Panc1 (cell line): Measurements from ENCODE around the gene POLR3H. TPM values are rescaled to one million over a fixed set of nuclear protein-coding genes. Genes with fewer than 3 reads are reported as not detected.
"Not testable (repeated sequence)": the region's sequence is repeated elsewhere in the genome, so short reads cannot be mapped to it uniquely, and the experiment has no call there.

Experiments used
- ATAC-seq: fragments of 200-7000 bp; cut with Tn5 transposase; 2 replicates; pipeline ENCODE4 v1.9.1; 2020; ENCODE audit warnings: mild to moderate bottlenecking, moderate library complexity
- BruUV-seq: library from RNA; stranded (reverse); fragments of 400-500 nt; replicated peaks from 2 replicates; lab custom pipeline; 2021; lab: Mats Ljungman, UMichigan
- CTCF ChIA-PET: fragments of 300-600 bp; sonication (Branson Sonifier 250); formaldehyde crosslinking; loops from one replicate; lab custom pipeline; 2022; ENCODE audit warnings: antibody characterized with exemption; lab: Charles Lee
- POLR2A ChIA-PET: fragments of 300-600 bp; sonication (Branson Sonifier 250); formaldehyde crosslinking; loops from one replicate; lab custom pipeline; 2022; ENCODE audit warnings: antibody characterized with exemption; lab: Charles Lee
- DNase-seq: peaks from one replicate; pipeline ENCODE4 v3.0.0-alpha.2; 2010; ENCODE audit warnings: low read depth, low spot score
- H3K27ac ChIP-seq: 2 replicates; pipeline ENCODE4 v1.5.1; 2011; ENCODE audit warnings: mild to moderate bottlenecking, low read length, inconsistent platforms
- H3K27me3 ChIP-seq: fragments of 200-500 bp; sonication (Bioruptor generic); 2 replicates; pipeline ENCODE4 v1.6.0; 2014; ENCODE audit warnings: low read length, inconsistent platforms; ENCODE audit not compliant: control insufficient read depth, insufficient read depth
- H3K36me3 ChIP-seq: fragments of 200-500 bp; sonication (Bioruptor generic); 2 replicates; pipeline ENCODE4 v1.5.1; 2014; ENCODE audit warnings: inconsistent platforms, mild to moderate bottlenecking, low read length, moderate library complexity; ENCODE audit not compliant: control insufficient read depth, insufficient read depth
- H3K4me1 ChIP-seq: 2 replicates; pipeline ENCODE4 v1.5.1; 2011; ENCODE audit warnings: inconsistent platforms, mild to moderate bottlenecking, low read length, moderate library complexity; ENCODE audit not compliant: control insufficient read depth, insufficient read depth
- H3K4me3 ChIP-seq, 2 experiments: 2 replicates each; pipeline ENCODE4 v1.5.1; 2011 to 2012; ENCODE audit warnings: low read depth in 2 of 2, low read length in 2 of 2, mild to moderate bottlenecking in 2 of 2, inconsistent platforms in 1 of 2, moderate library complexity in 1 of 2
- H3K9me3 ChIP-seq: fragments of 200-500 bp; sonication (Bioruptor generic); 2 replicates; pipeline ENCODE4 v1.5.1; 2014; ENCODE audit warnings: low read depth, mild to moderate bottlenecking, inconsistent platforms, low read length, moderate library complexity; ENCODE audit not compliant: control insufficient read depth, insufficient read depth
- CTCF ChIP-seq: fragments of 450-650 bp; IDR thresholded peaks from 2 replicates; pipeline ENCODE4 v1.5.1; 2017; ENCODE audit warnings: mild to moderate bottlenecking
- POLR2AphosphoS5 ChIP-seq: IDR thresholded peaks from 2 replicates; pipeline ENCODE4 v1.6.1; 2012; ENCODE audit warnings: mild to moderate bottlenecking, low read depth, low read length, moderate library complexity
- SIN3A ChIP-seq: IDR thresholded peaks from 2 replicates; pipeline ENCODE4 v1.6.1; 2012; ENCODE audit warnings: low read depth, mild to moderate bottlenecking, low read length, moderate library complexity, borderline replicate concordance; ENCODE audit not compliant: insufficient read depth
- TCF7L2 ChIP-seq: IDR thresholded peaks from 2 replicates; pipeline ENCODE4 v1.6.1; 2011; ENCODE audit warnings: mild to moderate bottlenecking, low read depth, low read length, inconsistent platforms
- in situ Hi-C: cut with HindIII; loops from 2 replicates; pipeline ENCODE4 v1.10.0; 2016; ENCODE audit warnings: low sequenced_read_pairs, low pct_unique_long_range_greater_than_20kb
- intact Hi-C: fragments of 100-400 bp; cut with micrococcal nuclease; formaldehyde crosslinking; loops from one replicate; pipeline ENCODE4 v1.10.0; 2022; ENCODE audit not compliant: unreplicated experiment
- total RNA-seq: library from RNA; stranded (reverse); gene quantifications from one replicate; pipeline ENCODE4 v1.2.1, GENCODE V29; 2021; ENCODE audit not compliant: unreplicated experiment
- TF ChIP-seq, protein P1 (sequence below), 2 experiments: IDR thresholded peaks; 2 replicates each; pipeline ENCODE4 v1.6.1; 2011 to 2012; ENCODE audit warnings: low read depth in 2 of 2, control low read depth in 1 of 2, low read length in 1 of 2, mild to moderate bottlenecking in 1 of 2, moderate library complexity in 1 of 2; ENCODE audit not compliant: insufficient read depth in 1 of 2

POLR3H gene
- total RNA-seq, 1 experiment from 2014 or later, result 46.6 TPM

GRCh38 chr22:41573677-41574076, 29.4 kb upstream of the POLR3H start:
- H3K9me3 ChIP-seq, result no peaks in the 10 kb centered on the region
- H3K27ac ChIP-seq, result no peak overlapping the region
- H3K27me3 ChIP-seq, result no peaks in the 10 kb centered on the region
- intact Hi-C loops, result no loop called here
- no peaks in the 10 kb centered on the region for H3K36me3 ChIP-seq
- no peak for TF ChIP-seq TCF7L2
- TF ChIP-seq POLR2AphosphoS5, result no peak
- TF ChIP-seq, protein P1, sequence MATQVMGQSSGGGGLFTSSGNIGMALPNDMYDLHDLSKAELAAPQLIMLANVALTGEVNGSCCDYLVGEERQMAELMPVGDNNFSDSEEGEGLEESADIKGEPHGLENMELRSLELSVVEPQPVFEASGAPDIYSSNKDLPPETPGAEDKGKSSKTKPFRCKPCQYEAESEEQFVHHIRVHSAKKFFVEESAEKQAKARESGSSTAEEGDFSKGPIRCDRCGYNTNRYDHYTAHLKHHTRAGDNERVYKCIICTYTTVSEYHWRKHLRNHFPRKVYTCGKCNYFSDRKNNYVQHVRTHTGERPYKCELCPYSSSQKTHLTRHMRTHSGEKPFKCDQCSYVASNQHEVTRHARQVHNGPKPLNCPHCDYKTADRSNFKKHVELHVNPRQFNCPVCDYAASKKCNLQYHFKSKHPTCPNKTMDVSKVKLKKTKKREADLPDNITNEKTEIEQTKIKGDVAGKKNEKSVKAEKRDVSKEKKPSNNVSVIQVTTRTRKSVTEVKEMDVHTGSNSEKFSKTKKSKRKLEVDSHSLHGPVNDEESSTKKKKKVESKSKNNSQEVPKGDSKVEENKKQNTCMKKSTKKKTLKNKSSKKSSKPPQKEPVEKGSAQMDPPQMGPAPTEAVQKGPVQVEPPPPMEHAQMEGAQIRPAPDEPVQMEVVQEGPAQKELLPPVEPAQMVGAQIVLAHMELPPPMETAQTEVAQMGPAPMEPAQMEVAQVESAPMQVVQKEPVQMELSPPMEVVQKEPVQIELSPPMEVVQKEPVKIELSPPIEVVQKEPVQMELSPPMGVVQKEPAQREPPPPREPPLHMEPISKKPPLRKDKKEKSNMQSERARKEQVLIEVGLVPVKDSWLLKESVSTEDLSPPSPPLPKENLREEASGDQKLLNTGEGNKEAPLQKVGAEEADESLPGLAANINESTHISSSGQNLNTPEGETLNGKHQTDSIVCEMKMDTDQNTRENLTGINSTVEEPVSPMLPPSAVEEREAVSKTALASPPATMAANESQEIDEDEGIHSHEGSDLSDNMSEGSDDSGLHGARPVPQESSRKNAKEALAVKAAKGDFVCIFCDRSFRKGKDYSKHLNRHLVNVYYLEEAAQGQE (IDR thresholded peaks at IDR 0.05; ENCODE audit: insufficient read depth in 1 of 2, low read depth in 2 of 2, low read length in 1 of 2), result no peak
- TF ChIP-seq CTCF, result no peak
- TF ChIP-seq SIN3A, result no peak
- no peaks in the 10 kb centered on the region; the same call in 1 of the 2 replicates for H3K4me1 ChIP-seq
- in situ Hi-C loops, result no loop called here
- no peak for DNase-seq
- ChIA-PET CTCF (no interaction called here), POLR2A (no interaction called here)
- no peak overlapping the region for H3K4me3 ChIP-seq
- BruUV-seq, result no TSS peak
- no peak for ATAC-seq

DNA sequence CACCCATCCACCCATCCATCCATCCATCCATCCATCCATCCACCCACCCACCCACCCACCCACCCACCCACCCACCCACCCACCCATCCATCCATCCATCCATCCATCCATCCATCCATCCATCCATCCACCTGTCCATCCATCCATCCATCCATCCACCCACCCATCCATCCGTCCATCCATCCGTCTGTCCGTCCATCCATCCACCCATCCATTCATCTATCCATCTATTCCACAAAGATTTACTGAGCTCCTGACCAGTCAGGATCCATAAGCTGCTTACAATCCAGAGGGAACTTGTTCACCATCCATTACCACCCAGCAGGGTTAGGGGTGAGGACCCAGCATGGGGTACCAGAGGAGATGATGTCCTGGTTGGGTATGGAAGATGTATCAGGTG, 28.0 kb upstream of the POLR3H start:
- BruUV-seq, H3K27me3 ChIP-seq, H3K27ac ChIP-seq, H3K4me1 ChIP-seq, in situ Hi-C loops, H3K4me3 ChIP-seq, DNase-seq, ATAC-seq, H3K36me3 ChIP-seq, intact Hi-C loops, CTCF ChIA-PET, H3K9me3 ChIP-seq: not testable (repeated sequence)
- POLR2A ChIA-PET, result interaction anchor here (1.1 kb wide), 1 partner anchor 17 kb away, joined by 5 read pairs; the partner anchor contains the start of gene PMM1

- Histone ChIP-seq H3K9me3 (no peaks in the 10 kb centered on the region), H3K27ac (no peak overlapping the region), H3K4me1 (peaks cover 9% of the 10 kb centered on the region), H3K4me3 (no peak overlapping the region), H3K36me3 (no peaks in the 10 kb centered on the region), H3K27me3 (no peaks in the 10 kb centered on the region)
- CTCF ChIA-PET, result no interaction called here
- intact Hi-C loops (no loop called here), in situ Hi-C loops (no loop called here)
- POLR2A ChIA-PET, result interaction anchor here (1.1 kb wide), 1 partner anchor 18 kb away, joined by 5 read pairs; the partner anchor contains the start of gene PMM1
- DNase-seq (no peak), ATAC-seq (no peak)
- TF ChIP-seq CTCF (no peak), POLR2AphosphoS5 (no peak), TCF7L2 (no peak), SIN3A (no peak)
- TF ChIP-seq, protein P1 (IDR thresholded peaks at IDR 0.05; ENCODE audit: insufficient read depth in 1 of 2, low read depth in 2 of 2, low read length in 1 of 2), result no peak
- no TSS peak for BruUV-seq
These were observed 27.5 kb upstream of the POLR3H start for GRCh38 chr22:41571786-41572185.
